SH-SY5Y (cell line): ENCODE data around the gene CAV2.

ENCODE experiments used
- GATA2 ChIP-seq: IDR thresholded peaks from 2 replicates; pipeline ENCODE4 v1.6.1; 2011; ENCODE audit warnings: mild to moderate bottlenecking, low read depth, low read length
- GATA3 ChIP-seq: IDR thresholded peaks from 2 replicates; pipeline ENCODE4 v1.6.1; 2011; ENCODE audit warnings: low read depth, mild to moderate bottlenecking, low read length, moderate library complexity

DNA sequence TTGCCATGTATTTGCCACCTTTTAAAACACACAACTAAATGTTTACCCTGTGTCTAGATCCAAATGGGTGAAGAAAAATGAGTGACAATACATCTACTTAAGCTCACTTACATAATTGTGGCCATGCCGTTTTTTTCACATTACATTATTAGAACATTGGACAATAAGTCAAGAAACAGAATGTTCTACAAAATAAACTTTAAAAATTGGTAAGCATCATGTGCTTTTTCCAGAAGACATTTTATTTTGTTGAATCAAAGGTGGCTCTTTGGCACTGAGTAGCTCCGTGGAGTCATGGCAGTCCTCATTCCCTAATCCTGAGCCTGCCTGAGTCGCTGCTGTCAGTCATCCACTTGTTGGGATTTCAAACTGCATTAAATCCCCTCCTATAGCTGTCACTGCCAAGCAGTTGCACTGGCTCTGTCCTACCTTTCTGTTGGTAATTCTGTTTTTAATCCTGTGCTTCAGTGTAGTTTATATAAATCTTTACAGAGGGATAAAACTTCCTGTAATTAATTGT lies 57.6 kb downstream of the CAV2 start:
- TF ChIP-seq GATA3 (no peak), GATA2 (no peak)
